ENCODE results near the gene PSMB10.

The PSMB10 gene

DNA sequence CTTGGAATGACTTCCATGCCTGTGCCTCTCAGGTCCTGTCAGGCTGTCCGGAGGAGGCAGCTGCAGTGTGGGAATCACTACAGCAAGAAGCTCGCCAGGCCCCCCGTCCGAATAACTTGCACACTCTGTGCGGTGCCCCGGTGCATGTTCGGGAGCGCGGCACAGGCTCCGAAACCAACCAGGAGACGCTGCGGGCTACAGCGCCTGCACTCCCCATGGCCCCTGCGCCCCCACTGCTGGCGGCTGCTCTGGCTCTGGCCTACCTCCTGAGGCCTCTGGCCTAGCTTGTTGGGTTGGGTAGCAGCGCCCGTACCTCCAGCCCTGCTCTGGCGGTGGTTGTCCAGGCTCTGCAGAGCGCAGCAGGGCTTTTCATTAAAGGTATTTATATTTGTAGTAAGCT is 50.7 kb downstream of the PSMB10 start:
- DNase-seq, result no peak

DNA sequence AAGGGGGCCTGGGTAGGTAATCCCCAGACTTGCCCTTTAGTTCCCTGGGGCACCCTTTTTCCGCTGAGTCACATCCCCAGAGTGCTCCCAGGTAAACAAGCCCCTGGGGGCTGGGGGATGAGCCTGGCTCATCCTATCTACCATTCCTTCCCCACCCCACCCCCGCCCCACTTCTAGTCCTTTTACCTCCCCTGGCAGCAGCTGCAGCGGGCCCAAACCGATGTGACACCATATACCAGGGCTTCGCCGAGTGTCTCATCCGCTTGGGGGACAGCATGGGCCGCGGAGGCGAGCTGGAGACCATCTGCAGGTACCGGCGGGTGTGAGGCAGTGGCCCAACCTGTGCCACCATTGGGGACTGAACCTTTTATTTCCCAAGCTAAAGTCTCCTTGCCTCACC is 51.1 kb downstream of the PSMB10 start:
- no peak for DNase-seq

DNA sequence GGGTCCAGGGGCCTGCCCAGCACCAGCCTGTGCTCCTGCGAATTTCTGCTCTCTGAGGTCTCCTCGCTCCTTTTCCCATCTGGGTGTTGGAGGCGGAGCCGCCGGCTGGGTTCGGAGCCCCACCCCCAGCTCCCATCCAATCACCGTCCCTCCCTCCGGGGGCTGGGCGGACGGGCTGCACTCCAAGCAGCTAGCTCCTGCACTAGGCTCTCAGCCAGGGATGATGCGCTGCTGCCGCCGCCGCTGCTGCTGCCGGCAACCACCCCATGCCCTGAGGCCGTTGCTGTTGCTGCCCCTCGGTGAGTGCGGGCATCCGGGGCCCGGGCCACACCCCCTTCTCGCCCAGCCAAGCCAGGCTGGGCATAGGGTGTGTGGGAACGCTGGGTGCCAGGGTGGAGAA is 52.0 kb downstream of the PSMB10 start, which contains the start of gene NRN1L:
TSS of gene NRN1L (plus strand) at position 202 of the 400 bp plus-strand sequence. CDS start at position 221, 19 bp downstream.
- DNase-seq, result peak; percentile 64

Data from NCI-H2029 (cell line).